Nephron (organoid): ENCODE data around the gene DCTN1.

Source experiments
- H3K27ac Mint-ChIP-seq, 3 experiments: 2 replicates each; pipeline ENCODE4 v1.8.0; 2020; ENCODE audit warnings: mixed read lengths in 3 of 3, mild to moderate bottlenecking in 2 of 3, moderate library complexity in 1 of 3
- H3K27me3 Mint-ChIP-seq: 2 replicates; pipeline ENCODE4 v1.8.0; 2021; ENCODE audit warnings: low read depth, mild to moderate bottlenecking, moderate library complexity, mixed read lengths
- H3K36me3 Mint-ChIP-seq: 2 replicates; pipeline ENCODE4 v1.8.0; 2020; ENCODE audit warnings: low read depth, mixed read lengths
- H3K4me1 Mint-ChIP-seq: 2 replicates; pipeline ENCODE4 v1.8.0; 2020; ENCODE audit warnings: mixed read lengths
- H3K4me3 Mint-ChIP-seq, 3 experiments: 2 replicates each; pipeline ENCODE4 v1.8.0; 2020; ENCODE audit warnings: mild to moderate bottlenecking in 3 of 3, mixed read lengths in 3 of 3, moderate library complexity in 2 of 3
- H3K9me3 Mint-ChIP-seq: 2 replicates; pipeline ENCODE4 v1.8.0; 2020; ENCODE audit warnings: mixed read lengths
- CTCF ChIP-seq, 3 experiments: fragments of 200-600 bp; sonication (generic); IDR thresholded peaks; one replicate each; pipeline ENCODE4 v1.5.0; 2021; ENCODE audit warnings: antibody characterized with exemption in 3 of 3; ENCODE audit not compliant: unreplicated experiment in 3 of 3

Gene DCTN1

GRCh38 chr2:74327199-74327598, 52.9 kb downstream of the DCTN1 start:
- Mint-ChIP-seq H3K27ac (no peak overlapping the region), H3K4me3 (no peak overlapping the region), H3K4me1 (no peaks in the 10 kb centered on the region), H3K36me3 (no peaks in the 10 kb centered on the region), H3K9me3 (no peaks in the 10 kb centered on the region), H3K27me3 (no peaks in the 10 kb centered on the region)
- TF ChIP-seq CTCF (IDR thresholded peaks at IDR 0.05; ENCODE audit: unreplicated experiment in 3 of 3), result no peak

GRCh38 chr2:74325815-74326214, 54.3 kb downstream of the DCTN1 start:
- Mint-ChIP-seq H3K27me3 (no peaks in the 10 kb centered on the region), H3K36me3 (no peaks in the 10 kb centered on the region), H3K27ac (no peak overlapping the region), H3K9me3 (no peaks in the 10 kb centered on the region), H3K4me3 (no peak overlapping the region), H3K4me1 (no peaks in the 10 kb centered on the region)
- TF ChIP-seq CTCF (IDR thresholded peaks at IDR 0.05; ENCODE audit: unreplicated experiment in 3 of 3), result no peak

GRCh38 chr2:74321737-74322136, 58.4 kb downstream of the DCTN1 start:
- H3K9me3 Mint-ChIP-seq, result no peaks in the 10 kb centered on the region
- no peak overlapping the region for H3K4me3 Mint-ChIP-seq
- no peak overlapping the region for H3K27ac Mint-ChIP-seq
- no peaks in the 10 kb centered on the region for H3K36me3 Mint-ChIP-seq
- no peak for TF ChIP-seq CTCF (IDR thresholded peaks at IDR 0.05; ENCODE audit: unreplicated experiment in 3 of 3)
- no peaks in the 10 kb centered on the region for H3K27me3 Mint-ChIP-seq
- H3K4me1 Mint-ChIP-seq, result no peaks in the 10 kb centered on the region

- Mint-ChIP-seq H3K9me3 (no peaks in the 10 kb centered on the region), H3K27me3 (no peaks in the 10 kb centered on the region), H3K36me3 (peaks cover 9% of the 10 kb centered on the region), H3K27ac (peak overlapping the region in 1 of 3 experiments; percentile 47), H3K4me1 (no peaks in the 10 kb centered on the region), H3K4me3 (no peak overlapping the region)
- TF ChIP-seq CTCF (IDR thresholded peaks at IDR 0.05; ENCODE audit: unreplicated experiment in 3 of 3), result no peak
These were observed 62.4 kb downstream of the DCTN1 start for GRCh38 chr2:74317701-74318100.

GRCh38 chr2:74316627-74317295, 63.4 kb downstream of the DCTN1 start:
- peak overlapping the region in 1 of 3 experiments; percentile 47 for H3K27ac Mint-ChIP-seq
- H3K27me3 Mint-ChIP-seq, result no peaks in the 10 kb centered on the region
- no peak for TF ChIP-seq CTCF (IDR thresholded peaks at IDR 0.05; ENCODE audit: unreplicated experiment in 3 of 3)
- no peaks in the 10 kb centered on the region for H3K4me1 Mint-ChIP-seq
- H3K36me3 Mint-ChIP-seq, result peaks cover 13% of the 10 kb centered on the region
- H3K4me3 Mint-ChIP-seq, result no peak overlapping the region
- H3K9me3 Mint-ChIP-seq, result peaks cover 3% of the 10 kb centered on the region

GRCh38 chr2:74314107-74314506, 66.0 kb downstream of the DCTN1 start:
- no peaks in the 10 kb centered on the region for H3K4me1 Mint-ChIP-seq
- H3K9me3 Mint-ChIP-seq, result peaks cover 15% of the 10 kb centered on the region
- H3K27ac Mint-ChIP-seq, result no peak overlapping the region
- no peaks in the 10 kb centered on the region for H3K27me3 Mint-ChIP-seq
- peaks cover 26% of the 10 kb centered on the region for H3K36me3 Mint-ChIP-seq
- TF ChIP-seq CTCF (IDR thresholded peaks at IDR 0.05; ENCODE audit: unreplicated experiment in 3 of 3), result no peak
- no peak overlapping the region for H3K4me3 Mint-ChIP-seq
